Activated CD8-positive, alpha-beta memory T cell treated with anti-CD3 and anti-CD28 coated beads, Interleukin-2, amount 10 ng/mL, durations not matched to agents 7 days and 5 days (primary cell): ENCODE measurements around the gene RBBP8NL. TPM values are rescaled to one million over a fixed set of nuclear protein-coding genes. Genes with fewer than 3 reads are reported as not detected.

Experiments
- ATAC-seq: fragments of 150-1000 bp; cut with Tn5 transposase; one replicate; pipeline ENCODE4 v1.10.0; 2021; ENCODE audit warnings: moderate library complexity
- CTCF ChIA-PET: fragments of 350-600 bp; sonication (Branson Sonifier 250); formaldehyde crosslinking; loops from one replicate; lab custom pipeline; 2021; ENCODE audit warnings: antibody characterized with exemption; lab: Charles Lee
- DNase-seq: peaks from one replicate; pipeline ENCODE4 v3.0.0-alpha.2; 2020
- H3K27ac Mint-ChIP-seq: one replicate; pipeline ENCODE4 v1.8.0; 2021; ENCODE audit warnings: mild to moderate bottlenecking, mixed read lengths
- H3K27me3 Mint-ChIP-seq: one replicate; pipeline ENCODE4 v1.8.0; 2021; ENCODE audit warnings: mixed read lengths
- H3K36me3 Mint-ChIP-seq: one replicate; pipeline ENCODE4 v1.8.0; 2021; ENCODE audit warnings: mild to moderate bottlenecking, mixed read lengths
- H3K4me1 Mint-ChIP-seq: one replicate; pipeline ENCODE4 v1.8.0; 2021; ENCODE audit warnings: mixed read lengths
- H3K4me3 Mint-ChIP-seq: one replicate; pipeline ENCODE4 v1.8.0; 2021; ENCODE audit warnings: mild to moderate bottlenecking, moderate library complexity, mixed read lengths
- H3K9me3 Mint-ChIP-seq: one replicate; pipeline ENCODE4 v1.8.0; 2022; ENCODE audit warnings: low read depth, mixed read lengths
- total RNA-seq, 2 experiments: library from RNA; stranded (reverse); gene quantifications; one replicate each; pipeline ENCODE4 v1.2.3, GENCODE V29; 2021

Gene RBBP8NL
- total RNA-seq, 2 experiments from 2014 or later, result not detected

- peaks cover 7% of the 10 kb centered on the region for H3K27me3 Mint-ChIP-seq
- no peak for ATAC-seq
- H3K27ac Mint-ChIP-seq, result no peak overlapping the region
- CTCF ChIA-PET, result no interaction called here
- no peak overlapping the region for H3K4me3 Mint-ChIP-seq
- no peak for DNase-seq
- no peaks in the 10 kb centered on the region for H3K36me3 Mint-ChIP-seq
- no peaks in the 10 kb centered on the region for H3K9me3 Mint-ChIP-seq
- no peaks in the 10 kb centered on the region for H3K4me1 Mint-ChIP-seq
Observed at GRCh38 chr20:62466806-62467537, 39.6 kb upstream of the RBBP8NL start.

- H3K27me3 Mint-ChIP-seq, result peaks cover 6% of the 10 kb centered on the region
- no peak overlapping the region for H3K4me3 Mint-ChIP-seq
- no peaks in the 10 kb centered on the region for H3K4me1 Mint-ChIP-seq
- ATAC-seq (no peak), DNase-seq (no peak)
- H3K9me3 Mint-ChIP-seq, result no peaks in the 10 kb centered on the region
- no peaks in the 10 kb centered on the region for H3K36me3 Mint-ChIP-seq
- CTCF ChIA-PET, result no interaction called here
- H3K27ac Mint-ChIP-seq, result no peak overlapping the region
Observed at GRCh38 chr20:62466072-62466760, 38.9 kb upstream of the RBBP8NL start.

- no peak for DNase-seq
- Mint-ChIP-seq H3K9me3 (no peaks in the 10 kb centered on the region), H3K4me1 (no peaks in the 10 kb centered on the region), H3K4me3 (no peak overlapping the region), H3K36me3 (no peaks in the 10 kb centered on the region), H3K27me3 (peaks cover 4% of the 10 kb centered on the region), H3K27ac (no peak overlapping the region)
- CTCF ChIA-PET, result no interaction called here
- ATAC-seq, result no peak
Observed at GRCh38 chr20:62464990-62465389, 37.7 kb upstream of the RBBP8NL start.

GRCh38 chr20:62464425-62464770 is 37.1 kb upstream of the RBBP8NL start:
- Mint-ChIP-seq H3K4me1 (no peaks in the 10 kb centered on the region), H3K4me3 (no peak overlapping the region), H3K36me3 (no peaks in the 10 kb centered on the region), H3K27me3 (peaks cover under 1% of the 10 kb centered on the region), H3K9me3 (no peaks in the 10 kb centered on the region), H3K27ac (no peak overlapping the region)
- CTCF ChIA-PET, result no interaction called here
- DNase-seq, result no peak
- ATAC-seq, result no peak

DNA sequence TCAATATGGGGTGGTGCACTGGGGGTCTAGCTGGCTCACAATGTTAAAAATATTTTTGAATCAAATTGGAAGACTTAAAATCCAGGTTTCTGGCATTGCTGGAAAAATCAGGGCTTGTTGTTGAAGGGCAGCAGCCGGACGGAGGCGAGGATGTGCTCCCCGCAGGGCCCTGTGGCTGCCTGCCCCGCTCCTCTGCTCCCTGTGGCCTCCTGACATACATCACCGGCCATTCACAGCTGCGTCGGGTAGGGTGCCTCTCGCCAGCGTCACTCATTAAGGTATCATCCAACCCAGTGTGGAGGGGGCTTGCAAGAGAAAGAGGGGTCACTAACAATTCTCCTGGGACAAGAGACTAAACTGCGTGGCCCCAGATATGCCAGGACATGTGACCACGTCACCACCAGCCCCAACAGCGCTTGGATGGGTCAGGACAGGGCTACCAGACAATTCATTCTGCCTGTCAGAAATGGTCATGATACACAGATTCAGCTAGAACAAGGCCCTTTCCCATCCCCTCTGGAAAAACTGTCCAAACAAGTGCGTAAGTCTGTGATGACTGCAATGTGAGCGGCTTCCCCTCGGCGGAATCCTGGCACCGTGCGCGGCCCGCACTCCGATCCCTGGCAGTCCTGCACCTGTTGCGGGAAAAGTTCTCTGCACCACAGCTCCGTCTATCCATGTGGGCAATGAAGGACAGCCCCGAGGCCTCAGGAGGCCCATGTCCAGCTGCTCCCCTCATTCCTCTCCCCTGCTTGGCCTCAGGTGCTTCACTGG is 36.5 kb upstream of the RBBP8NL start:
- Mint-ChIP-seq H3K4me3 (no peak overlapping the region), H3K9me3 (no peaks in the 10 kb centered on the region), H3K27me3 (no peaks in the 10 kb centered on the region), H3K27ac (no peak overlapping the region), H3K36me3 (no peaks in the 10 kb centered on the region), H3K4me1 (no peaks in the 10 kb centered on the region)
- no peak for ATAC-seq
- no peak for DNase-seq
- CTCF ChIA-PET, result no interaction called here

GRCh38 chr20:62462976-62463592 is 35.7 kb upstream of the RBBP8NL start:
- H3K27me3 Mint-ChIP-seq, result no peaks in the 10 kb centered on the region
- H3K4me1 Mint-ChIP-seq, result no peaks in the 10 kb centered on the region
- CTCF ChIA-PET, result no interaction called here
- no peak overlapping the region for H3K4me3 Mint-ChIP-seq
- DNase-seq (no peak), ATAC-seq (no peak)
- H3K36me3 Mint-ChIP-seq, result no peaks in the 10 kb centered on the region
- H3K9me3 Mint-ChIP-seq, result no peaks in the 10 kb centered on the region
- no peak overlapping the region for H3K27ac Mint-ChIP-seq

DNA sequence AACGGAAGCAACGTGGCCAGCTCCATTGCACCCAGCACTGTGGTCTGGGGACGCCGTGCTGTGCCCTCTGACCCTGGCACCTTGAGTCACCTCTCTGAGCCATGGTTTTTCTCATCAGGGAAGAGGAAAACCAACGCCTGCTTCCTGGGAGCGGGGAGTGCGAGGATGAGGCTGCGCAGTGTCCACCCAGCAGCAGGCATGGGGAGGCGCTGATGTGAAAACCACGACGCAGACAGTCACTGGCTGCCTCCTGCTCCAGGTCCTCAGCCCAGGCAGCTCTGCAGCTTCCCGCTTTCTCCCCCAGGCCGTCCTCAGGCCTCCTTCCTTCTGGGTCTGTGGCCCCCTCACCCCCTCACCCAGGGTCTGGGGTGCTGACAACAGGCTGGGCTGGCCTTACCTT is 34.5 kb upstream of the RBBP8NL start:
- CTCF ChIA-PET, result no interaction called here
- DNase-seq, result no peak
- Mint-ChIP-seq H3K9me3 (no peaks in the 10 kb centered on the region), H3K4me3 (no peak overlapping the region), H3K27me3 (no peaks in the 10 kb centered on the region), H3K27ac (no peak overlapping the region), H3K36me3 (no peaks in the 10 kb centered on the region), H3K4me1 (no peaks in the 10 kb centered on the region)
- ATAC-seq, result no peak

DNA sequence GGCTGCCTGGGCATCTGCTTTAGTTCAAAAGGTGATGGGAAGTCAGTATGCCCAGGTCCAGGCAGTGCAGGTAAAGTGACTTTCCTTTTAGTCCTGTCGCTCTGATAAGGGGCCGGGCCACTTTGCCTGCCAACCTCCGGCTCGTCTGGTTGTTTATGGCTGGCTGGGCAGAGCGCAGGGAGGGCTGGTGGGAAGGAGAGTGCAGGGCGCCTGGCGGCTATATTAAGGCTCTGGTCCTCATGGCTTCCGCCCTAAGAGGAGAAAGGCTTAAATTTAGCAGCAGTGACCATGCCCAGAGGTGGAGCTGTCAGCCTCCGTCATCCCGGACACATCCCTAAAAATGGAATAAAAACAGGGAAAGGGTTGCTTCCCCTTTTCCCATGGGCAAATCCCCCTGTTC is 33.8 kb upstream of the RBBP8NL start:
- H3K36me3 Mint-ChIP-seq, result no peaks in the 10 kb centered on the region
- H3K9me3 Mint-ChIP-seq, result no peaks in the 10 kb centered on the region
- no peaks in the 10 kb centered on the region for H3K27me3 Mint-ChIP-seq
- no peaks in the 10 kb centered on the region for H3K4me1 Mint-ChIP-seq
- no peak for DNase-seq
- no peak overlapping the region for H3K4me3 Mint-ChIP-seq
- CTCF ChIA-PET, result no interaction called here
- H3K27ac Mint-ChIP-seq, result no peak overlapping the region
- ATAC-seq, result no peak

GRCh38 chr20:62460678-62461077 is 33.3 kb upstream of the RBBP8NL start:
- Mint-ChIP-seq H3K27me3 (no peaks in the 10 kb centered on the region), H3K4me1 (no peaks in the 10 kb centered on the region), H3K36me3 (no peaks in the 10 kb centered on the region), H3K27ac (no peak overlapping the region), H3K4me3 (no peak overlapping the region), H3K9me3 (no peaks in the 10 kb centered on the region)
- ATAC-seq (no peak), DNase-seq (no peak)
- CTCF ChIA-PET, result no interaction called here

- no peak overlapping the region for H3K27ac Mint-ChIP-seq
- CTCF ChIA-PET, result no interaction called here
- H3K9me3 Mint-ChIP-seq, result no peaks in the 10 kb centered on the region
- H3K4me1 Mint-ChIP-seq, result no peaks in the 10 kb centered on the region
- DNase-seq (no peak), ATAC-seq (no peak)
- no peak overlapping the region for H3K4me3 Mint-ChIP-seq
- H3K27me3 Mint-ChIP-seq, result no peaks in the 10 kb centered on the region
- no peaks in the 10 kb centered on the region for H3K36me3 Mint-ChIP-seq
Observed at GRCh38 chr20:62459488-62459887, 32.1 kb upstream of the RBBP8NL start.

GRCh38 chr20:62458275-62459251 is 31.2 kb upstream of the RBBP8NL start:
- Mint-ChIP-seq H3K9me3 (no peaks in the 10 kb centered on the region), H3K27ac (no peak overlapping the region), H3K4me3 (no peak overlapping the region), H3K27me3 (peaks cover 2% of the 10 kb centered on the region), H3K36me3 (no peaks in the 10 kb centered on the region), H3K4me1 (no peaks in the 10 kb centered on the region)
- CTCF ChIA-PET, result no interaction called here
- no peak for ATAC-seq
- no peak for DNase-seq

DNA sequence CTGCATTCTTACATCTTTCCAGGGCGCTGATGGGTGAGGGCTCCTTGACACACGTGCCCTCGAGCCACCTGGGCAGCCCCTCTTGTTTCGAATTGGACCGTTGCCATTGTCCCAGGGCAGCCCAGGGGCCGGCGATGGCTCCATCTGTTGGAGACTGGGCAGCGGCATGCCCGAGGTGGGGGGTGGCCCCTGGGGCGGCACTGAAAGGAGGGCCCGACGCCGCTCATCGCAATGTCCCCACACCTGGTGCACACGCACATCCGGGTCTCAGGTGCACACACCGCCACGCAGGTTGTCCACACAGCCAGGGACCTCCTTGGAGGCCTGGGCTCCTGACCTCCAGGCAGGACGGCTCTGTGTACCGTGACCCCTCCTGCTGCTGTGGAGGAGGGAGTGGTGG is 30.5 kb upstream of the RBBP8NL start:
- Mint-ChIP-seq H3K27me3 (peaks cover 2% of the 10 kb centered on the region), H3K4me1 (no peaks in the 10 kb centered on the region), H3K27ac (no peak overlapping the region), H3K36me3 (no peaks in the 10 kb centered on the region), H3K4me3 (no peak overlapping the region), H3K9me3 (no peaks in the 10 kb centered on the region)
- no peak for ATAC-seq
- DNase-seq, result no peak
- CTCF ChIA-PET, result no interaction called here

GRCh38 chr20:62457098-62457497 is 29.8 kb upstream of the RBBP8NL start:
- Mint-ChIP-seq H3K9me3 (no peaks in the 10 kb centered on the region), H3K36me3 (no peaks in the 10 kb centered on the region), H3K27me3 (peaks cover 2% of the 10 kb centered on the region), H3K4me3 (no peak overlapping the region), H3K4me1 (no peaks in the 10 kb centered on the region), H3K27ac (no peak overlapping the region)
- CTCF ChIA-PET, result no interaction called here
- ATAC-seq (no peak), DNase-seq (no peak)
